AG09319 (cell line): ENCODE data around the gene GLMP.

ENCODE experiments used
- DNase-seq: peaks from one replicate; pipeline ENCODE4 v3.0.0-alpha.2; 2010; ENCODE audit warnings: low read depth; ENCODE audit errors: extremely low read depth
- TF ChIP-seq, protein P1 (sequence below): IDR thresholded peaks from 2 replicates; pipeline ENCODE4 v1.5.1; 2011; ENCODE audit warnings: low read depth, mild to moderate bottlenecking, inconsistent platforms, low read length, moderate library complexity

GLMP gene

DNA sequence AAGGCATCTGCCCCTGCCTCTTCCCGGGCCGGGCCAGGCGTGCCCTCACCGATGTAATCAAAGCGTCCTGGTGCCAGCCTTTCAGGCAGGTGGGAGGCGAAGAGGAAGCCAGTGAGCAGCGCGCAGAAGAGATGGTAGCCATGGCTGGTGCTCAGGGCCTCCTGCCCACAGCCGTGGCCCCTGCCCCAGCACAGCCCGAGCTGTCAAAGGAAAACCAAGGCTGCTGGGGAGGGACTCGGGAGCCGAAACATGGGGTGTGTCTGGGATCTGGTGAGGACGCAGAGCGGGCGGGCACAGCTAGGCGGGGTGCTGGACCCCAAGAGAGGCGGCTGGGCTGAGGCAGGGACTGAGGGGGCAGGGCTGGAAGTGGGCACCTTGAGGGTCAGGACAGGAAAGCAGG is 50.8 kb downstream of the GLMP start:
- TF ChIP-seq, protein P1, sequence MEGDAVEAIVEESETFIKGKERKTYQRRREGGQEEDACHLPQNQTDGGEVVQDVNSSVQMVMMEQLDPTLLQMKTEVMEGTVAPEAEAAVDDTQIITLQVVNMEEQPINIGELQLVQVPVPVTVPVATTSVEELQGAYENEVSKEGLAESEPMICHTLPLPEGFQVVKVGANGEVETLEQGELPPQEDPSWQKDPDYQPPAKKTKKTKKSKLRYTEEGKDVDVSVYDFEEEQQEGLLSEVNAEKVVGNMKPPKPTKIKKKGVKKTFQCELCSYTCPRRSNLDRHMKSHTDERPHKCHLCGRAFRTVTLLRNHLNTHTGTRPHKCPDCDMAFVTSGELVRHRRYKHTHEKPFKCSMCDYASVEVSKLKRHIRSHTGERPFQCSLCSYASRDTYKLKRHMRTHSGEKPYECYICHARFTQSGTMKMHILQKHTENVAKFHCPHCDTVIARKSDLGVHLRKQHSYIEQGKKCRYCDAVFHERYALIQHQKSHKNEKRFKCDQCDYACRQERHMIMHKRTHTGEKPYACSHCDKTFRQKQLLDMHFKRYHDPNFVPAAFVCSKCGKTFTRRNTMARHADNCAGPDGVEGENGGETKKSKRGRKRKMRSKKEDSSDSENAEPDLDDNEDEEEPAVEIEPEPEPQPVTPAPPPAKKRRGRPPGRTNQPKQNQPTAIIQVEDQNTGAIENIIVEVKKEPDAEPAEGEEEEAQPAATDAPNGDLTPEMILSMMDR = no peak

DNA sequence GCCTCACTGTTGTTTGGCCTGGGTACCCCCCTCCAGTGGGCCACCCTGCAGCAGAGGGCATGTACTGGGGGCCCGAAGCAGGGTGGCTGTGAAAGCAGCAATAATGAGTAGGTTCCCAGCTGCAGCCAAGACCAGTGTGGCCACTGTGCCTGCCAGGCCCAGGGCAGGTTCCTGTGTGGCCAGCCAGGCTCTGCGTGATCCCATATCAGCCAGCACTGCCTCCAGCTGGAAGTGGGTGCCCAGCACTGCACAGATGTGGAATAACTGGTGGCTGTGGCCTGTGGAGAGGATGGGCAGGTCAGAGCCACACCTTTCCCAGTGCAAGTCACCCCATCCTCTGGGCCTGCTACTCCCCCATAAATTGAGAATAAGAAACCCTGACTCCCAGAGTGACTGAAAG is 51.4 kb downstream of the GLMP start:
- TF ChIP-seq, protein P1 = no peak
- DNase-seq = no peak

More for the DNA sequence above, 50.8 kb downstream of the GLMP start:
- no peak for DNase-seq

- DNase-seq = no peak
- TF ChIP-seq, protein P1 = no peak
Measured at GRCh38 chr1:156242738-156243137, 52.7 kb downstream of the GLMP start.
